ENCODE results near the gene DCUN1D2.
"Not testable (repeated sequence)": the region's sequence is repeated elsewhere in the genome, so short reads cannot be mapped to it uniquely, and the experiment has no call there.

DCUN1D2 gene

GRCh38 chr13:113472355-113473025 lies 18.0 kb downstream of the DCUN1D2 start:
- intact Hi-C loops (cut with micrococcal nuclease) = no loop called here
- H3K4me1 Mint-ChIP-seq (ENCODE audit: low read depth) = peaks cover 38% of the 10 kb centered on the region
- H3K27ac Mint-ChIP-seq = peak overlapping the region; percentile 14

DNA sequence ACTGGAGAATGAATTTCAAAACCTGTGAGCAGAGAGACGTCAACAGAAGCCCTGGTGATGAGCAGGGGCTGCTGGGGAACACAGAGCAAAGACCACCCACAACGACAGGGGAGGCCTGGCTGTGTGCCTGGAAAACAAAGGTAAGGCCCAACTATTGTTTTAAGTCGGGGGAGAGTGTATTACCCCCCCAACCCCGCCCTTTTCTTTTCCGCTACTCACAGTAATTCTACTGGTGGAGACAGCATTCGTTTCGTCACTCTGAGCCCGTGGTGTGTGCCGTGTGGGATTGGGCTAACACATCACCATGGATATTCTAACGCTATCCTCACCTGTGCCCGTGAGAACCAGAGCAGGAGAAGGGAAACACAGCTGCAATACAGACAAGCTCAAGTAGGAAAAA lies 18.7 kb downstream of the DCUN1D2 start:
- H3K27me3 Mint-ChIP-seq = no peaks in the 10 kb centered on the region
- H3K9me3 Mint-ChIP-seq = no peaks in the 10 kb centered on the region

More at GRCh38 chr13:113472355-113473025, 18.0 kb downstream of the DCUN1D2 start:
- Mint-ChIP-seq H3K9me3 (no peaks in the 10 kb centered on the region), H3K36me3 (ENCODE audit: low read depth) (peaks cover 91% of the 10 kb centered on the region), H3K4me3 (no peak overlapping the region), H3K27me3 (no peaks in the 10 kb centered on the region)

DNA sequence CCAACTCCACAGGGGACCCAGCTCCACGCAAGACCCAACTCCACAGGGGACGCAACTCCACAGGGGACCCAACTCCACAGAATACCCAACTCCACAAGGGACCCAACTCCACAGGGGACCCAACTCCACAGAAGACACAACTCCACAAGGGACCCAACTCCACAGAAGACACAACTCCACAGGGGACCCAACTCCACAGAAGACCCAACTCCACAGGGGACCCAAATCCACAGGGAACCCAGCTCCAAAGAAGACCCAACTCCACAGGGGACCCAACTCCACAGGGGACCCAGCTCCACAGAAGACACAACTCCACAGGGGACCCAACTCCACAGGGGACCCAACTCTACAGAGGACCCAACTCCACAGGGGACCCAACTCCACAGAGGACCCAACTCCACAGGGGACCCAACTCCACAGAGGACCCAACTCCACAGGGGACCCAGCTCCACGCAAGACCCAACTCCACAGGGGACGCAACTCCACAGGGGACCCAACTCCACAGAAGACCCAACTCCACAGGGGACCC lies 19.8 kb downstream of the DCUN1D2 start:
- Mint-ChIP-seq H3K27ac (peak overlapping the region; percentile 9), H3K36me3 (ENCODE audit: low read depth) (peaks cover 83% of the 10 kb centered on the region), H3K4me1 (ENCODE audit: low read depth) (peaks cover 38% of the 10 kb centered on the region)
- H3K4me3 Mint-ChIP-seq; H3K27me3 Mint-ChIP-seq; intact Hi-C loops (cut with micrococcal nuclease); H3K9me3 Mint-ChIP-seq: not testable (repeated sequence)

More for the DNA sequence above, 18.7 kb downstream of the DCUN1D2 start:
- Mint-ChIP-seq H3K27ac (no peak overlapping the region), H3K36me3 (ENCODE audit: low read depth) (peaks cover 91% of the 10 kb centered on the region), H3K4me1 (ENCODE audit: low read depth) (peaks cover 38% of the 10 kb centered on the region), H3K4me3 (no peak overlapping the region)
- intact Hi-C loops (cut with micrococcal nuclease) = no loop called here

- H3K36me3 Mint-ChIP-seq (ENCODE audit: low read depth) = peaks cover 82% of the 10 kb centered on the region
- intact Hi-C loops (cut with micrococcal nuclease) = no loop called here
- H3K27ac Mint-ChIP-seq = no peak overlapping the region
- no peaks in the 10 kb centered on the region for H3K9me3 Mint-ChIP-seq
- peaks cover 35% of the 10 kb centered on the region for H3K4me1 Mint-ChIP-seq (ENCODE audit: low read depth)
- no peak overlapping the region for H3K4me3 Mint-ChIP-seq
- H3K27me3 Mint-ChIP-seq = no peaks in the 10 kb centered on the region
Measured at GRCh38 chr13:113470073-113470472, 20.4 kb downstream of the DCUN1D2 start.

- H3K36me3 Mint-ChIP-seq (ENCODE audit: low read depth) = peaks cover 83% of the 10 kb centered on the region
- no peak overlapping the region for H3K4me3 Mint-ChIP-seq
- H3K9me3 Mint-ChIP-seq = no peaks in the 10 kb centered on the region
- H3K27me3 Mint-ChIP-seq = no peaks in the 10 kb centered on the region
- intact Hi-C loops (cut with micrococcal nuclease) = no loop called here
- no peak overlapping the region for H3K27ac Mint-ChIP-seq
- H3K4me1 Mint-ChIP-seq (ENCODE audit: low read depth) = peaks cover 30% of the 10 kb centered on the region
Measured at GRCh38 chr13:113469582-113469981, 20.9 kb downstream of the DCUN1D2 start.

GRCh38 chr13:113468472-113469201 lies 21.9 kb downstream of the DCUN1D2 start:
- Mint-ChIP-seq H3K9me3 (no peaks in the 10 kb centered on the region), H3K27ac (peak overlapping the region; percentile 50), H3K36me3 (ENCODE audit: low read depth) (peaks cover 82% of the 10 kb centered on the region), H3K4me3 (no peak overlapping the region), H3K4me1 (ENCODE audit: low read depth) (peaks cover 21% of the 10 kb centered on the region), H3K27me3 (no peaks in the 10 kb centered on the region)
- intact Hi-C loops (cut with micrococcal nuclease) = no loop called here

GRCh38 chr13:113468029-113468428 lies 22.5 kb downstream of the DCUN1D2 start:
- Mint-ChIP-seq H3K36me3 (ENCODE audit: low read depth) (peaks cover 82% of the 10 kb centered on the region), H3K9me3 (no peaks in the 10 kb centered on the region), H3K27ac (no peak overlapping the region), H3K27me3 (no peaks in the 10 kb centered on the region), H3K4me3 (no peak overlapping the region), H3K4me1 (ENCODE audit: low read depth) (peaks cover 21% of the 10 kb centered on the region)
- intact Hi-C loops (cut with micrococcal nuclease) = no loop called here

GRCh38 chr13:113466383-113466782 lies 24.1 kb downstream of the DCUN1D2 start:
- no peaks in the 10 kb centered on the region for H3K27me3 Mint-ChIP-seq
- intact Hi-C loops (cut with micrococcal nuclease) = no loop called here
- H3K9me3 Mint-ChIP-seq = no peaks in the 10 kb centered on the region
- no peak overlapping the region for H3K4me3 Mint-ChIP-seq
- H3K4me1 Mint-ChIP-seq (ENCODE audit: low read depth) = peaks cover 18% of the 10 kb centered on the region
- no peak overlapping the region for H3K27ac Mint-ChIP-seq
- peaks cover 80% of the 10 kb centered on the region for H3K36me3 Mint-ChIP-seq (ENCODE audit: low read depth)

DNA sequence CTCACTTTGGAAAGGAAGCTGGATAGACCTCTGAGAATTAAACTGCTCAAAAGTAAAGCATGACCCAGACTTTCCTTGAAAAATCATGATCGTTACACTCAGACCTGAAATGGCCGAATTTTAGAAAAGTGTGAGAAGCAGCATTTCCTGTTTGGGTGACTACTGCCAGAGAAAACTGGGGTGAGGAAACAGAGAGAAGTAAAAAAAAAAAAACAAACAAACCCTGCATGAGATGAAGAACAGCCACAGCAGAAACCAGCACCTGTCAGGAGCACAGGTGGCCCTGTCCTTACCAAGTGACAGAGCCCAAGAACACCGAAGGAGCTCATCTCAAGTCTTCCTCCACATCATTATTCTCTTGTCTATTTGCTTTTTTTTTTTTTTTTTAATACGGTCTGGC lies 25.2 kb downstream of the DCUN1D2 start:
- intact Hi-C loops (cut with micrococcal nuclease) = no loop called here
- Mint-ChIP-seq H3K36me3 (ENCODE audit: low read depth) (peaks cover 80% of the 10 kb centered on the region), H3K27me3 (no peaks in the 10 kb centered on the region), H3K27ac (no peak overlapping the region), H3K4me3 (no peak overlapping the region), H3K4me1 (ENCODE audit: low read depth) (peaks cover 7% of the 10 kb centered on the region), H3K9me3 (no peaks in the 10 kb centered on the region)

DNA sequence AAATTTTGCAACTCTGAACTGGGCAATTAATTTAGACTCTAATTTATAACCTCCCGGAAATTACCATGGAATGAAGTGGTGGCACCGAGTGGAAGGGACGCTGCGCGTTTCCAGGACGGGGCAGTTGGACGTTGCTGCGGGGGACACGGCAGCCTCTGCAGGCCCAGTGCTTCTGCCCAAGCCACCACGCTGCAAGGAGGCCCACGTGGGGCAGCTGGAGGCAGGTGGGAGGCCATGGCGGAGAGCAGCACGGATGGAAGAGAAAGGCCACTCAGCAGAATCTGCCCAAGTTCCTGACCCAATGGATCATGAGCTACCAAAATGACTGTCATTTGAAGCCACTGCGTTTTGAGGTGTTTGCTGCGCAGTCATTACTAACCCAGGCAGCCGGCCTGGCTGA lies 26.0 kb downstream of the DCUN1D2 start:
- no peaks in the 10 kb centered on the region for H3K4me1 Mint-ChIP-seq (ENCODE audit: low read depth)
- peaks cover 83% of the 10 kb centered on the region for H3K36me3 Mint-ChIP-seq (ENCODE audit: low read depth)
- H3K27ac Mint-ChIP-seq = no peak overlapping the region
- intact Hi-C loops (cut with micrococcal nuclease) = no loop called here
- no peaks in the 10 kb centered on the region for H3K9me3 Mint-ChIP-seq
- H3K4me3 Mint-ChIP-seq = no peak overlapping the region
- no peaks in the 10 kb centered on the region for H3K27me3 Mint-ChIP-seq

- no peaks in the 10 kb centered on the region for H3K9me3 Mint-ChIP-seq
- no peaks in the 10 kb centered on the region for H3K27me3 Mint-ChIP-seq
- H3K36me3 Mint-ChIP-seq (ENCODE audit: low read depth) = peaks cover 83% of the 10 kb centered on the region
- no peaks in the 10 kb centered on the region for H3K4me1 Mint-ChIP-seq (ENCODE audit: low read depth)
- no peak overlapping the region for H3K27ac Mint-ChIP-seq
- intact Hi-C loops (cut with micrococcal nuclease) = no loop called here
- H3K4me3 Mint-ChIP-seq = no peak overlapping the region
Measured at GRCh38 chr13:113461022-113461751, 29.3 kb downstream of the DCUN1D2 start.

DNA sequence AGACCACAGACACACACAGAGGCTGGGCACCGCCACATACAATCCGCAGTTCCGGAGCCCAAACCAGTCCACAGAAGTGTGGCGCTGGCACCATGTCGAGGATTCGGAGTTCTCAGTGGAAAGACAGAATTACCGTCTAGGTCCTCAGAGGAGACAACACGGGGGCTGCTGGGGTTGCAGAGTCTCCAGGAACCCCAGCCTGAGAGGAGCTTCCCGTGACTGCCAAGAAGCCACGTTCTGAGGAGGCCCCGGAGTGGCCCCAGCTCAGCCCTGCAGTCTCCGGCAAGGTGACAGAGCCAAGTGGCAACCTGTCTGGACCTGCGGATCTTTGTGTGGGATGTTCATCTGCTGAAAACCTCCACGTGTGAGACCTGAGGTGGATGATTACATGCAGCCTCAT lies 29.9 kb downstream of the DCUN1D2 start:
- H3K27me3 Mint-ChIP-seq = no peaks in the 10 kb centered on the region
- H3K4me1 Mint-ChIP-seq (ENCODE audit: low read depth) = no peaks in the 10 kb centered on the region
- no peak overlapping the region for H3K4me3 Mint-ChIP-seq
- H3K27ac Mint-ChIP-seq = no peak overlapping the region
- H3K36me3 Mint-ChIP-seq (ENCODE audit: low read depth) = peaks cover 89% of the 10 kb centered on the region
- H3K9me3 Mint-ChIP-seq = no peaks in the 10 kb centered on the region
- intact Hi-C loops (cut with micrococcal nuclease) = no loop called here

- Mint-ChIP-seq H3K27me3 (no peaks in the 10 kb centered on the region), H3K27ac (no peak overlapping the region), H3K4me3 (no peak overlapping the region), H3K4me1 (ENCODE audit: low read depth) (no peaks in the 10 kb centered on the region), H3K9me3 (no peaks in the 10 kb centered on the region), H3K36me3 (ENCODE audit: low read depth) (peaks cover 89% of the 10 kb centered on the region)
- intact Hi-C loops (cut with micrococcal nuclease) = no loop called here
Measured at GRCh38 chr13:113460064-113460555, 30.4 kb downstream of the DCUN1D2 start.

All from dendritic cell treated with granulocyte-macrophage colony-stimulating factor and Interleukin-4, amounts not matched to agents 40 ng/mL and 50 ng/mL, for 4 days (primary cell).